B cell (primary cell): ENCODE data around the gene C22orf31.

Source experiments
- EZH2 ChIP-seq: IDR thresholded peaks from 2 replicates; pipeline ENCODE4 v1.6.1; 2012; ENCODE audit warnings: borderline replicate concordance, low read depth, mild to moderate bottlenecking, moderate library complexity, low read length; ENCODE audit not compliant: insufficient read depth, poor library complexity, severe bottlenecking
- TF ChIP-seq, protein P1 (sequence below): fragments of 200-600 bp; IDR thresholded peaks from one replicate; pipeline ENCODE4 v1.8.0; 2022; ENCODE audit warnings: antibody characterized with exemption, mild to moderate bottlenecking

DNA sequence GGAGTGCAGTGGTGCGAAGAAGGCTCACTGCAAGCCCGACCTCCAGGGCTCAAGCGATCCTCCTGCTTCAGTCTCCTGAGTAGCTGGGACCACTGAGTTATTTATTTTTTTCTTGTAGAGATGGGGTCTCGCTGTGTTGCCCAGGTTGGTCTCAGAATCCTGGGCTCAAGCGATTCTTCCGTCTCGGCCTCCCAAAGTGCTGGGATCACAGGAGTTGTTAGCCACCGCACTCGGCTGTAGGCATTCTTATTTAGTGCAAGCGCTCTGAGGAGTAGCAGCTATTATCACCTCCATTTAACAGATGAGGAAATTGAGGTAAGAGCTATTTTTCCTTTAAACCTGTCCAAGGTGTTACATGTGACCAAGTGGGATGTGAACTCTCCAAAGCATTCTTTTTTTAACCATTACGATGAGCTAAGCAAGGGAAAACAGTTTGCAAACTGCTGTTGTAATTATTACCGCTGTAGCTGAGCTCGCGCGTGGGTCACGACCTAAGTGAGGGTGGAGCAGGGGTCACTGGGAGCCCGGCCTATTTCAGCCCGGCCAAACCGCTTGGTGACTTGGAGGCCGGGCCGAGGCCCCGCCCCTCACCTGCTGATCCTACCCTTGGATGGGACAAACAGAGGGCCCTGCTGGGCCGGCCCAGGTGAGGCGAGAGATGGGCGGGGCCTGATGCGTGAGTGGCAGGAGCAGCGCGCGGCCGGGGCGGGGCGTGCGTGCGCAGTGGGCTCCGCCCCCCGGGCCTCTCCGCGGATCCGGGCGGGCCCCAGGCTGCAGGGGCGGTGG is 10.8 kb upstream of the C22orf31 start:
- TF ChIP-seq EZH2 = no peak
- TF ChIP-seq, protein P1, sequence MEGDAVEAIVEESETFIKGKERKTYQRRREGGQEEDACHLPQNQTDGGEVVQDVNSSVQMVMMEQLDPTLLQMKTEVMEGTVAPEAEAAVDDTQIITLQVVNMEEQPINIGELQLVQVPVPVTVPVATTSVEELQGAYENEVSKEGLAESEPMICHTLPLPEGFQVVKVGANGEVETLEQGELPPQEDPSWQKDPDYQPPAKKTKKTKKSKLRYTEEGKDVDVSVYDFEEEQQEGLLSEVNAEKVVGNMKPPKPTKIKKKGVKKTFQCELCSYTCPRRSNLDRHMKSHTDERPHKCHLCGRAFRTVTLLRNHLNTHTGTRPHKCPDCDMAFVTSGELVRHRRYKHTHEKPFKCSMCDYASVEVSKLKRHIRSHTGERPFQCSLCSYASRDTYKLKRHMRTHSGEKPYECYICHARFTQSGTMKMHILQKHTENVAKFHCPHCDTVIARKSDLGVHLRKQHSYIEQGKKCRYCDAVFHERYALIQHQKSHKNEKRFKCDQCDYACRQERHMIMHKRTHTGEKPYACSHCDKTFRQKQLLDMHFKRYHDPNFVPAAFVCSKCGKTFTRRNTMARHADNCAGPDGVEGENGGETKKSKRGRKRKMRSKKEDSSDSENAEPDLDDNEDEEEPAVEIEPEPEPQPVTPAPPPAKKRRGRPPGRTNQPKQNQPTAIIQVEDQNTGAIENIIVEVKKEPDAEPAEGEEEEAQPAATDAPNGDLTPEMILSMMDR = no peak
